GM18505 (cell line): Measurements from ENCODE around the gene DGKD.
A peak's percentile ranks its signal among the peaks of the same experiment; 100 is the strongest.

Source experiments
- ATAC-seq: cut with Tn5 transposase; IDR thresholded peaks from one replicate; pipeline ENCODE4 v1.9.1; 2021; ENCODE audit not compliant: unreplicated experiment
- POLR2A ChIP-seq: IDR thresholded peaks from 4 replicates; pipeline ENCODE4 v1.6.1; 2011; ENCODE audit warnings: borderline replicate concordance; ENCODE audit not compliant: insufficient read depth, insufficient read length; ENCODE audit errors: extremely low read depth

Gene DGKD

DNA sequence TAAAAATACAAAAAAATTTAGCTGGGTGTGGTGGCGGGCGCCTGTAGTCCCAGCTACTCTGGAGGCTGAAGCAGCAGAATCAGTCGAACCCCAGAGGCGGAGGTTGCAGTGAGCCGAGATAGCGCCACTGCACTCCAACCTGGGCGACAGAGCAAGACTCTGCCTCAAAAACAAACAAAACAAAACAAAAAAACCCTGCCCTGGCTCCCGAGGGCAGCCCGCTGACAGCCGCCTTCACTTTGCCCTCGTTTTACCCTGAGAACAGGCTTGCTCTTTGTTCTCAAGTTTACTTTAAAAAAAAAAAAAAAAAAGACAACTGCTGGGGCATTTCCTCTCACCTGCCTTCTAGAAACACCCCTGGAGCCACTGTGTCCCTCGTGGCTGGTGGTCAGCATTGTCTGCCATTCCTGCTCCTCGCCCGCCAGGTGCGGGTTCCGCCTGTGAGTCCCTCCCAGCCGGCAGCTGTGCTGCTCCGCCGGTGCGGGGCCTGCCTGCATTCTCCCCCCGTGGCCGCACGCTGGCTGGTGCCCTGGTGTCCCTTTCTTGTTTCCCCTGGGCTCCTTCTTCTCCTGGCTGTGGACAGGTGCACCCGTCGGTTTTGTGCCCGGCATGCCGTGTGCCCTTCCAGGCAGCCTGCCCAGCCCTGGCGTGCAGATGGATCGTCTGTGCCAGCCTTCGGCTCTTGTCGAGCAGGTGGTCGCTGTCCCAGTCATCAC, 106.6 kb downstream of the DGKD start:
- no peak for ATAC-seq
- no peak for TF ChIP-seq POLR2A

DNA sequence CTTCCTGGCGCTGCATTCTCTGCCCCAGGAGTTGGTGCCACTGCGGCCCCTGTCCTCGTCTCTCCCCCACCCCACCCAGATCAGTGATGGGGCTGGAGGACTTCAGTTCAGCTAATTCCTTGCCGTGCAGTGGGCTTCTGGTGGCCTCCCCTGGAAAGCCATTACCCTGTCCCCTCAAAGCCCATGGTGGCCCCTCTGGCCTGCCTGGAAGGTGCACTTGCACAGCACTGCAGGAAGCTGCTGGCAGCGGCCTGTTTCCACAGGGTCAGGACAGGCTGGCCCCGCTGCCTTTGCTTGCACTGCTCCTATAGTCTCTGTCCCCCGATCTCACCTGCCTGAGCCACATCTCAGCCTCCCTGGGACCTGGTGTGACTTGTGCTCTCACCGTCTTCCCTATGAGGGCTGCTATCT, 107.2 kb downstream of the DGKD start:
- ATAC-seq: no peak
- TF ChIP-seq POLR2A: no peak

DNA sequence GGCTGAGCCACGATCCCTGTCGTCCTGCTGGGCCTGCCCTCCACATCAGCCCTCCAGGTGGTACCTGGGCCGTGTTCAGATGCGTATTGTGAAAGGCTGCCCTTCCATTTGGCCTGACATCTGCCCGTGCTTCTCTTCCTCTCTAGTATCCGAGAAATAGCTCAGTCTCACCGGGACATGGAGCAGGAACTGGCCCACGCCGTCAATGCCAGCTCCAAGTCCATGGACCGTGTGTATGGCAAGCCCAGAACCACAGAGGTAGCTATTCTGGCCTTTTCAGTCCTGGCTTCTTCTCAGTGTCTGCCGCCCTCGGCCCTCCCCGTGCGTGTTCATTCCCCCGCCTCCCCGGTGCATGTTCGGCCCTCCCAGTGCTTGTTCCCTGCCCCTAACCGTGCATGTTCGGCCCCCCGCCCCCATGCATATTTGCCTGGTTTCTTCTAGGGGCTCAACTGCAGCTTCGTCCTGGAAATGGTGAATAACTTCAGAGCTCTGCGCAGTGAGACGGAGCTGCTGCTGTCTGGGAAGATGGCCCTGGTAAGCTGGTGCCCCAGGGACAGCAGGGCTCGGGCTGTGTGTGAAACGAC, 108.0 kb downstream of the DGKD start:
- ATAC-seq: no peak
- TF ChIP-seq POLR2A: no peak

DNA sequence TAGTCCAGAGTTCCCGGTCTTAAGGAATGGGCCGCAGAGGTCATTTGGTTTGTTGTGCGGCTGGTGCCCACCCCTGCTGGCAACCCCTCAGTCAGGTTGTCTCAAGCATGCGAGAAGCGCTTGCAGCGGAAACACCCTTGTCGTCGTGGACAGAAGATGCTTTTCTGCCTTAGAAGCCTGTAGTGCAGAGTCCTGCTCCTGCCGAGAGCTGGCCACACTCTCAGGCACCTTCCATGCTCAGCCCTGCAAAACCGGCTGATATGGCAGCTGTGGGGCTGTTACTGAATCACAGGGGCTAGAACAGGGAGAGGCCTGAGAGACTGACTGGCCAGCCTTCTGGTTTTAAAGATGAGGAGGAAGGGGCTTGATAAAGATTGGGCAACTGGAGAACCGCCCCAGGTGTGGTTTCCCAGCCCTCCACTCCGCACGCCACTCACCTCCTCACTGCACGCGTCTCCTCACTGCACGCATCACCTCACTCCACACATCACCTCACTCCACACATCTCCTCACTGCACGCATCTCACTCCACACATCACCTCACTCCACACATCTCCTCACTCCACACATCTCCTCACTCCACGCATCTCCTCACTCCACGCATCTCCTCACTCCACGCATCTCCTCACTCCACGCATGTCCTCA, 108.7 kb downstream of the DGKD start:
- no peak for TF ChIP-seq POLR2A
- ATAC-seq: no peak

DNA sequence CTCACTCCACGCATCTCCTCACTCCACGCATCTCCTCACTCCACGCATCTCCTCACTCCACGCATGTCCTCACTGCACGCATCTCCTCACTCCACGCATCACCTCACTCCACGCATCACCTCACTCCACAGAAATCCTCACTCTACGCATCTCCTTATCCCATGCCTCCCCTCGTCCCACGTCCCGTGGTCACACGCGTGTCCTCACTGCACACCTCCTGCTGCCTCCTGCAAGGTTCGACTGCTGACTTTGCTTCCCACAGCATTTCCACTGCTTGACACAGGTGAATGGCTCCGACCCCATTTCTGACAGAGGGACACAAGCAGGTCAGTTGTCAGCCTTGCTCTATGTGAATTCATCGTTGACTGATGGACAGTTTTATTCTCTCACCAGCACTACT, 109.3 kb downstream of the DGKD start:
- ATAC-seq: no peak
- no peak for TF ChIP-seq POLR2A

DNA sequence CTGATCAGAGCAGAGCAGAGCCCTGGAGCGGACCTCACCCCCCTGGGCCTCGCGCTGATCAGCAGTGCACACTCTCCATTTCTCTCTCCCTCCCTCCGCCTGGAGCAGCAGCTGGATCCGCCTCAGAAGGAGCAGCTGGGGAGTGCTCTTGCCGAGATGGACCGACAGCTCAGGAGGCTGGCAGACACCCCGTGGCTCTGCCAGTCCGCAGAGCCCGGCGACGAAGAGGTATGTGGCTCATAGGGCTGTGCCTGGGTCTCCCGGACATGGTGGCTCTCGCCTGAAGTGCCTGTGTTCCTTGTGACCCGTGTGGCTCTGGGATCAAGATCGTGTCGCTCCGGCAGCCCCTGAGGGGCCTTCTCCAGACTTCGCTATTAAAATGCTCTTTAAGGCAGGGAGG, 109.8 kb downstream of the DGKD start:
- no peak for ATAC-seq
- TF ChIP-seq POLR2A: no peak

DNA sequence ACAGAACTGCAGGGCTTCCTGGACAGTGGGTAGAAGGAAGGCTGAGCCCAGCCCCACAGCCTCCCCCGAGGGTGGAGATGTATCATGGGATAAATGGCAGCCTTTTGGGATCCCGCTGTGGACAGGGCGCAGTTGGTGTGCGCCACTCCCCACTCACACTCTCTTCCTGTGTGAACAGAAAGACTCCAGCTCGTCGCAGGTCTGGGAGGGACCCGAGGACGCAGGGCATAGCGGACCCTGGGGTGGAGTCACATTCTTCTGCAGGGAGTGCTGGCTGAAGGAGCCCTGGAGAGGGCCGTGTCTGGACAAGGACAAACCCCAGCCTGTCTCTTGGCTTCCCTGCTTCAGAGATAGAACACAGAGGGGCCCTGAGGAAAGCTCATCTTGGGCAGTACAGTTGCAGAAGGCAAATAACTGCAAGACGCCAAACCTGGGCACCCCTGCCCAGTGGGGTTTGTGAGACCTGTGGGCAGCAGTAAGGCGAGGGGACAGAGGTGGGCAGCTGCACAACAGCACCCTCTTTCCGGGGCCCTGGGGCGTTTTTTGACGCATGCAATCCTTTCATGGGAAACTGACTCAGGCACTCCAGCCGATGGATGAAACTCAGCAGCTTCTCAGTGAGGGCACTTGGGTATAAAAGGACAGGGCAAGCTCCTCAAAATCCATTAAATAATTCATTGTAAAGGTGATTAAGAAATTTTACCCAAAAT, 110.4 kb downstream of the DGKD start:
- no peak for ATAC-seq

DNA sequence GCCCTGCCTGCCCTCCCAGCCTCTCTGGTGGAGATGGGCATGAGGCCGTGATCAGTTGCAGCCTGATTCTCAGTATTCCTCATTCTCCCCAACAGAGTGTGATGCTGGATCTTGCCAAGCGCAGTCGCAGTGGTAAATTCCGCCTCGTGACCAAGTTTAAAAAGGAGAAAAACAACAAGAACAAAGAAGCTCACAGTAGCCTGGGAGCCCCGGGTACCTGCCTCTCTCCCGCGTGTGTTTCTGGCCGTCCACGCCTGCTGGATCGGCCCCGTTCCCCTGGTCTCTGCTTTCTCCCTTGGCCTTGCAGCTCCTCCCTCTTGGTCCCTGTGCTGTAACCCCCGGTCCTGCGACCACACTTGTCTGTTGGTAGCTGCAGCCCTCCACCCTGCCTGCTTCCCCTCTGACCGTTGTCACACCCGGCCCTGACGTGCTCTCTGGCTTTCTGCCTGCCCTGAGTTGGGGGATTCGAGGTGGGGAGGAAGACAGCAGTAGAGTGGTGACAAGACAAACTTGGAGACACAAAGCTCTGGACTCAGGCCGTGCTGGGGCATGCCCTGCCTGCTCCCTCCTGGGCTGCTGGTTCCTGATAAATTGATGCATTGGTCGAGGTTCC, 112.8 kb downstream of the DGKD start:
- no peak for ATAC-seq
- TF ChIP-seq POLR2A: no peak

More for the DNA sequence above, 110.4 kb downstream of the DGKD start:
- no peak for TF ChIP-seq POLR2A

DNA sequence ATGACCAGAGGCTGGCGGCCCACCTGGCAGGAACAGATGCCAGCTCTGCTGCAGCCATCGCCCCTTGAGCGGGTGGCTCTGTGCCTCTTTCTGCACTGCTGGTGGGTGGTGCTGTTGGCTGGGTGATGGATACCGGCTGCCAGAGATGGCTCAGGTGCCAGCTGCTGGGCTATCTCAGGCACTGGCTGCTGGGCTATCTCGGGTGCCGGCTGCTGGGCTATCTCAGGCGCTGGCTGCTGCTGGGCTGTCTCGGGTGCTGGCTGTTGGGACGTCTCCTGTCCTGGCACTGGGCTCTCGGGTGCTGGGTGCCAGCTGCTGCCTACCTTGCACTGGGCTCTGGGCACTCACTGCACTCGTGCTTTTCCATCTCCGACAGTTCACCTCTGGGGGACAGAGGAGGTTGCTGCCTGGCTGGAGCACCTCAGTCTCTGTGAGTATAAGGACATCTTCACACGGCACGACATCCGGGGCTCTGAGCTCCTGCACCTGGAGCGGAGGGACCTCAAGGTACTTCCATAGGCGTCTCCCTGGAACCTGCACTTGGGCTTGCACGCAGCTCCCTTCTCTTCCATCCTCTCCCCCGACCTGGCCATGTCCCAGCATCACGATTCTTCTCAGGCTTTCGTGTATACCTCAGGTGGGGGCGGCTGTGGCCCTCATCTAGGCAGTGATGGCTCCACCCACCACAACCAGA, 113.9 kb downstream of the DGKD start:
- no peak for TF ChIP-seq POLR2A
- no peak for ATAC-seq

DNA sequence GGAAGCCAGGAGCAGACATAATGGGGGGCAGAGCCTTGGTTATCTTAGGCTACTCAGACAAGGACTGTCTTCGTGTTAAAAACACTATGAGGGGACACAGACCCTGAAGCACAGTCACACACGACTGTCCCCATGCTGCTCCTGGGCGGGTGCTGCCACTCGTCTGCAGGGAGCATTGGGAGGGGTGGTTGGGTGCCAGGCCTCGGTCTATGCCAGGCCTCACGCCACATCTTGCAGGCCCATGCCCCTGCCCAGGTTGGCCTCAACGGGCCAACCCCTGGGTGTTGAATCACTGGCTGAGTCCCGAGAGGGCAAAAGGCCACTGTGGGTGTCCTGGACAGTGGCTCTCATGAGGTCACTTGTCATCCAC, 114.4 kb downstream of the DGKD start:
- ATAC-seq: no peak

DNA sequence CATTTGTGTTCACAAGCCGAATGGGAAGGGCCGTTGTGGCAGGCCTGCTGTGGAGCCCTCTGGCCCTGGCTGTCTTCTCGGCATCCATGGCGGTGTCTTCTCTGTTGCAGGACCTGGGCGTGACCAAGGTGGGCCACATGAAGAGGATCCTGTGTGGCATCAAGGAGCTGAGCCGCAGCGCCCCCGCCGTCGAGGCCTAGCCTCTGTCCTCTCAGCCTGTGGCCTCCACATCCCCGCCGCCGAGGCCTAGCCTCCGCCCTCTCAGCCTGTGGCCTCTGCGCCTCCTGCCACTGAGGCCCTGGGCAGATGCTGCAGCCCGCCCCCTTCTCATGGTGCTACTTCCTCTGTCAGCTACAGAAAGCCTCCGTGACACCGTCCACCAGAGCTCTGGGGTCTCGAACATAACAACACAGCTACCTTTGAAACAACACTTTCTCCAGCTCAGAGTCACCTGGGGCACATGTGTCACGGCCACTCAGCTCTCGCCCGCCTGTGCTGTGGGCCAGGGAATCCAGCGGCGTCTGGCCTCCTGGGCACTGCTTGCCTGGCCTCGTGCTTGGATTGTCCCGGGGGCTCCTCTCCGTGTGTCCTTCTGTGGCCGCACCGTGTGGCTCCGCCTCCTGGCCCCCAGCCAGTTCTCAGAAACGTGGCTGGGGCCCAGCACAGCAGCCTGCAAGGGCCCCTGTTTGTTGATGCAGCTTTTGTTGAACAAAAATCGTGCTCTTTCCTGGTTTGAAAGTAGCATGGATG, 115.1 kb downstream of the DGKD start:
- no peak for ATAC-seq
- no peak for TF ChIP-seq POLR2A

More for the DNA sequence above, 114.4 kb downstream of the DGKD start:
- peak; percentile 5 for TF ChIP-seq POLR2A
